ENCODE data around the gene LIN54.

DNA sequence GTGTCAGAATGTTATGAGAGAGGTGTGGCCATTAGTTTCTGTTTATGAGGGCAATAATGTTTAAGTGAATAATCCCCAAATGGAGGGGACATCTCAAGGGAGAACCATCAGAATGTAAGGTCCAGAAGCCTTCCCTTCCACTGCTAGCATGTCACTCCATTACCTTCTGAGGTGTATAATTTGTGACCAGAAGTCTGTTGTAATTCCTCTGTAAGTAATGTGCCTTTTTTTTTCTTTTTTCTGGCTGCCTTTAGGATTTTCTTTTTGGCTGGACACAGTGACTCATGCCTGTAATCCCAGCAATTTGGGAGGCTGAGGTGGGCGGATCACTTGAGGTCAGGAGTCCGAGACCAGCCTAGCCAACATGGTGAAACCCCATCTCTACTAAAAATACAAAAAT, 13.6 kb upstream of the LIN54 start:
- TF ChIP-seq POLR2A (IDR thresholded peaks at IDR 0.05), result no peak
- no peak for TF ChIP-seq POLR2AphosphoS5 (IDR thresholded peaks at IDR 0.05)
- TF ChIP-seq, protein P1, sequence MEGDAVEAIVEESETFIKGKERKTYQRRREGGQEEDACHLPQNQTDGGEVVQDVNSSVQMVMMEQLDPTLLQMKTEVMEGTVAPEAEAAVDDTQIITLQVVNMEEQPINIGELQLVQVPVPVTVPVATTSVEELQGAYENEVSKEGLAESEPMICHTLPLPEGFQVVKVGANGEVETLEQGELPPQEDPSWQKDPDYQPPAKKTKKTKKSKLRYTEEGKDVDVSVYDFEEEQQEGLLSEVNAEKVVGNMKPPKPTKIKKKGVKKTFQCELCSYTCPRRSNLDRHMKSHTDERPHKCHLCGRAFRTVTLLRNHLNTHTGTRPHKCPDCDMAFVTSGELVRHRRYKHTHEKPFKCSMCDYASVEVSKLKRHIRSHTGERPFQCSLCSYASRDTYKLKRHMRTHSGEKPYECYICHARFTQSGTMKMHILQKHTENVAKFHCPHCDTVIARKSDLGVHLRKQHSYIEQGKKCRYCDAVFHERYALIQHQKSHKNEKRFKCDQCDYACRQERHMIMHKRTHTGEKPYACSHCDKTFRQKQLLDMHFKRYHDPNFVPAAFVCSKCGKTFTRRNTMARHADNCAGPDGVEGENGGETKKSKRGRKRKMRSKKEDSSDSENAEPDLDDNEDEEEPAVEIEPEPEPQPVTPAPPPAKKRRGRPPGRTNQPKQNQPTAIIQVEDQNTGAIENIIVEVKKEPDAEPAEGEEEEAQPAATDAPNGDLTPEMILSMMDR (IDR thresholded peaks at IDR 0.05), result no peak
- TF ChIP-seq EP300 (IDR thresholded peaks at IDR 0.05), result no peak

All from sigmoid colon (tissue), 4 donors.